Measurements from ENCODE around the gene STK35. TPM values are rescaled to one million over a fixed set of nuclear protein-coding genes. Genes with fewer than 3 reads are reported as not detected.

STK35 gene
- total RNA-seq, 2 experiments from 2014 or later = 18.0 to 18.4 TPM

GRCh38 chr20:2163312-2163711 is 61.7 kb downstream of the STK35 start:
- TF ChIP-seq CTCF (IDR thresholded peaks at IDR 0.05) = no peak
- no peaks in the 10 kb centered on the region for H3K36me3 Mint-ChIP-seq (ENCODE audit: low read depth)

GRCh38 chr20:2163757-2164156 is 62.1 kb downstream of the STK35 start:
- Mint-ChIP-seq H3K27me3 (peaks cover 2% of the 10 kb centered on the region), H3K9me3 (no peaks in the 10 kb centered on the region), H3K36me3 (ENCODE audit: low read depth) (no peaks in the 10 kb centered on the region), H3K4me1 (ENCODE audit: low read depth) (no peaks in the 10 kb centered on the region), H3K27ac (no peak overlapping the region), H3K4me3 (no peak overlapping the region)
- DNase-seq (no peak), ATAC-seq (no peak)
- TF ChIP-seq CTCF (IDR thresholded peaks at IDR 0.05) = no peak
- ChIA-PET CTCF (no interaction called here), POLR2A (no interaction called here)
- intact Hi-C loops (cut with micrococcal nuclease) = no loop called here

More at GRCh38 chr20:2163312-2163711, 61.7 kb downstream of the STK35 start:
- DNase-seq = no peak
- POLR2A ChIA-PET = no interaction called here
- CTCF ChIA-PET = no interaction called here
- no peak overlapping the region for H3K27ac Mint-ChIP-seq
- intact Hi-C loops (cut with micrococcal nuclease) = no loop called here
- H3K4me3 Mint-ChIP-seq = no peak overlapping the region
- H3K27me3 Mint-ChIP-seq = peaks cover 2% of the 10 kb centered on the region
- ATAC-seq = no peak
- H3K4me1 Mint-ChIP-seq (ENCODE audit: low read depth) = no peaks in the 10 kb centered on the region
- no peaks in the 10 kb centered on the region for H3K9me3 Mint-ChIP-seq

- DNase-seq = no peak
- no peak for TF ChIP-seq CTCF (IDR thresholded peaks at IDR 0.05)
- Mint-ChIP-seq H3K27me3 (peaks cover 2% of the 10 kb centered on the region), H3K4me1 (ENCODE audit: low read depth) (no peaks in the 10 kb centered on the region), H3K27ac (no peak overlapping the region), H3K4me3 (no peak overlapping the region), H3K9me3 (no peaks in the 10 kb centered on the region), H3K36me3 (ENCODE audit: low read depth) (no peaks in the 10 kb centered on the region)
- ChIA-PET CTCF (no interaction called here), POLR2A (no interaction called here)
- intact Hi-C loops (cut with micrococcal nuclease) = no loop called here
- no peak for ATAC-seq
Measured at GRCh38 chr20:2164421-2164820, 62.8 kb downstream of the STK35 start.

- peaks cover 2% of the 10 kb centered on the region for H3K27me3 Mint-ChIP-seq
- H3K4me3 Mint-ChIP-seq = no peak overlapping the region
- H3K4me1 Mint-ChIP-seq (ENCODE audit: low read depth) = no peaks in the 10 kb centered on the region
- POLR2A ChIA-PET = no interaction called here
- intact Hi-C loops (cut with micrococcal nuclease) = no loop called here
- no peak overlapping the region for H3K27ac Mint-ChIP-seq
- no peak for TF ChIP-seq CTCF (IDR thresholded peaks at IDR 0.05)
- CTCF ChIA-PET = no interaction called here
- no peak for ATAC-seq
- no peaks in the 10 kb centered on the region for H3K36me3 Mint-ChIP-seq (ENCODE audit: low read depth)
- H3K9me3 Mint-ChIP-seq = no peaks in the 10 kb centered on the region
- no peak for DNase-seq
Measured at GRCh38 chr20:2164966-2165365, 63.3 kb downstream of the STK35 start.

GRCh38 chr20:2165871-2166270 is 64.2 kb downstream of the STK35 start:
- TF ChIP-seq CTCF (IDR thresholded peaks at IDR 0.05) = no peak
- ATAC-seq = no peak
- POLR2A ChIA-PET = no interaction called here
- CTCF ChIA-PET = no interaction called here
- no peaks in the 10 kb centered on the region for H3K4me1 Mint-ChIP-seq (ENCODE audit: low read depth)
- intact Hi-C loops (cut with micrococcal nuclease) = no loop called here
- no peak overlapping the region for H3K4me3 Mint-ChIP-seq
- DNase-seq = no peak
- no peaks in the 10 kb centered on the region for H3K36me3 Mint-ChIP-seq (ENCODE audit: low read depth)
- H3K27ac Mint-ChIP-seq = no peak overlapping the region
- H3K27me3 Mint-ChIP-seq = peaks cover 4% of the 10 kb centered on the region
- H3K9me3 Mint-ChIP-seq = no peaks in the 10 kb centered on the region

Measured in activated CD8-positive, alpha-beta T cell treated with anti-CD3 and anti-CD28 coated beads for 36 hours (primary cell).